CD1c-positive myeloid dendritic cell (primary cell): ENCODE measurements around the gene MAN1A1.

Experiments
- DNase-seq: peaks from one replicate; pipeline ENCODE4 v3.0.0-alpha.2; 2016; ENCODE audit errors: extremely low spot score

MAN1A1 gene

GRCh38 chr6:119195204-119195603 is 154.4 kb downstream of the MAN1A1 start:
- no peak for DNase-seq

GRCh38 chr6:119193707-119194106 is 155.9 kb downstream of the MAN1A1 start:
- no peak for DNase-seq

GRCh38 chr6:119192200-119192599 is 157.4 kb downstream of the MAN1A1 start:
- no peak for DNase-seq

GRCh38 chr6:119190176-119190575 is 159.4 kb downstream of the MAN1A1 start:
- DNase-seq: no peak

GRCh38 chr6:119189498-119189897 is 160.1 kb downstream of the MAN1A1 start:
- no peak for DNase-seq

GRCh38 chr6:119187596-119187995 is 162.0 kb downstream of the MAN1A1 start:
- no peak for DNase-seq

- DNase-seq: no peak
Measured at GRCh38 chr6:119186490-119186889, 163.1 kb downstream of the MAN1A1 start.

GRCh38 chr6:119184008-119184648 is 165.4 kb downstream of the MAN1A1 start:
- no peak for DNase-seq

GRCh38 chr6:119183457-119183856 is 166.1 kb downstream of the MAN1A1 start:
- no peak for DNase-seq

- no peak for DNase-seq
Measured at GRCh38 chr6:119182875-119183274, 166.7 kb downstream of the MAN1A1 start.

- no peak for DNase-seq
Measured at GRCh38 chr6:119182216-119182803, 167.3 kb downstream of the MAN1A1 start.

GRCh38 chr6:119181046-119181445 is 168.5 kb downstream of the MAN1A1 start:
- no peak for DNase-seq

GRCh38 chr6:119179842-119180241 is 169.7 kb downstream of the MAN1A1 start:
- DNase-seq: no peak

- DNase-seq: no peak
Measured at GRCh38 chr6:119179062-119179461, 170.5 kb downstream of the MAN1A1 start.

- DNase-seq: no peak
Measured at GRCh38 chr6:119176445-119176844, 173.1 kb downstream of the MAN1A1 start.

GRCh38 chr6:119174879-119175817 is 174.4 kb downstream of the MAN1A1 start:
- DNase-seq: no peak

- DNase-seq: no peak
Measured at GRCh38 chr6:119174085-119174445, 175.5 kb downstream of the MAN1A1 start.

GRCh38 chr6:119173249-119174084 is 176.1 kb downstream of the MAN1A1 start:
- no peak for DNase-seq

GRCh38 chr6:119172824-119173223 is 176.7 kb downstream of the MAN1A1 start:
- DNase-seq: no peak

- DNase-seq: no peak
Measured at GRCh38 chr6:119171864-119172588, 177.5 kb downstream of the MAN1A1 start.
